SK-N-SH (cell line): Measurements from ENCODE around the gene CDH19. TPM values are rescaled to one million over a fixed set of nuclear protein-coding genes. Genes with fewer than 3 reads are reported as not detected.

Source experiments
- CTCF ChIA-PET: fragments of 300-600, 350-600 bp; formaldehyde crosslinking; extraction: SDS; loops from one replicate; lab custom pipeline; 2021; lab: Yijun Ruan, JAX
- POLR2A ChIA-PET: fragments of 350-600 bp; sonication (Branson Sonifier 250); formaldehyde crosslinking; extraction: SDS; loops from one replicate; lab custom pipeline; 2020; ENCODE audit warnings: antibody characterized with exemption, inconsistent platforms; lab: Yijun Ruan, JAX
- DNase-seq: peaks from one replicate; pipeline ENCODE4 v3.0.0; 2012
- H2AFZ ChIP-seq: fragments of 200-600 bp; sonication (generic); 2 replicates; pipeline ENCODE4 v1.8.1; 2016; ENCODE audit warnings: antibody characterized with exemption, mild to moderate bottlenecking, low read depth
- H3F3A ChIP-seq: fragments of 200-600 bp; sonication (generic); replicated peaks from 2 replicates; pipeline ENCODE3; 2016; ENCODE audit warnings: antibody characterized with exemption, mild to moderate bottlenecking; ENCODE audit not compliant: insufficient read depth
- H3K27ac ChIP-seq, 2 experiments: fragments of 200-500 bp in 1 of 2; fragments of 200-600 bp in 1 of 2; sonication (Bioruptor generic) in 1 of 2; sonication (generic), shearing (Covaris generic) in 1 of 2; 2 replicates each; pipeline versions ENCODE4 v1.5.1 to v1.6.1; 2014 to 2016; ENCODE audit warnings: low read depth in 2 of 2, inconsistent platforms in 1 of 2, low read length in 1 of 2, mild to moderate bottlenecking in 1 of 2, mixed read lengths in 1 of 2
- H3K27me3 ChIP-seq: fragments of 200-600 bp; sonication (generic), shearing (Covaris generic); 2 replicates; pipeline ENCODE4 v1.6.1; 2016; ENCODE audit warnings: mixed run types; ENCODE audit not compliant: insufficient read depth
- H3K36me3 ChIP-seq, 2 experiments: fragments of 200-500 bp in 1 of 2; fragments of 200-600 bp in 1 of 2; sonication (Bioruptor generic) in 1 of 2; sonication (generic) in 1 of 2; replicated peaks in 1 of 2; 2 replicates each; pipeline versions ENCODE3 to v1.5.1; 2014 to 2016; ENCODE audit warnings: low read length in 1 of 2, mild to moderate bottlenecking in 1 of 2; ENCODE audit not compliant: insufficient read depth in 2 of 2, control insufficient read depth in 1 of 2
- H3K4me1 ChIP-seq, 2 experiments: fragments of 200-500 bp in 1 of 2; fragments of 200-600 bp in 1 of 2; sonication (Bioruptor generic) in 1 of 2; sonication (generic), shearing (Covaris generic) in 1 of 2; 2 replicates each; pipeline versions ENCODE4 v1.5.1 to v1.6.1; 2014 to 2016; ENCODE audit warnings: low read depth in 1 of 2, low read length in 1 of 2, mixed run types in 1 of 2; ENCODE audit not compliant: insufficient read depth in 2 of 2, control insufficient read depth in 1 of 2
- H3K4me2 ChIP-seq: fragments of 200-600 bp; sonication (generic), shearing (Covaris generic); 2 replicates; pipeline ENCODE4 v1.6.1; 2017; ENCODE audit warnings: mixed run types
- H3K4me3 ChIP-seq, 2 experiments: fragments of 200-500 bp in 1 of 2; fragments of 200-600 bp in 1 of 2; sonication (Bioruptor generic) in 1 of 2; sonication (generic), shearing (Covaris generic) in 1 of 2; 2 replicates each; pipeline versions ENCODE4 v1.5.1 to v1.8.1; 2014 to 2016; ENCODE audit warnings: low read depth in 2 of 2, inconsistent platforms in 1 of 2, low read length in 1 of 2, mild to moderate bottlenecking in 1 of 2, mixed read lengths in 1 of 2, moderate library complexity in 1 of 2
- H3K79me2 ChIP-seq: fragments of 200-600 bp; sonication (generic); 2 replicates; pipeline ENCODE4 v1.8.1; 2017; ENCODE audit warnings: mild to moderate bottlenecking; ENCODE audit not compliant: insufficient read depth
- H3K9ac ChIP-seq: fragments of 200-600 bp; sonication (generic); 2 replicates; pipeline ENCODE4 v1.6.1; 2017; ENCODE audit warnings: mixed run types
- H3K9me2 ChIP-seq: fragments of 200-600 bp; sonication (generic); 2 replicates; pipeline ENCODE4 v1.6.1; 2017; ENCODE audit warnings: mixed run types
- H3K9me3 ChIP-seq: fragments of 200-600 bp; sonication (generic); 2 replicates; pipeline ENCODE4 v1.6.1; 2017; ENCODE audit warnings: mixed run types, mild to moderate bottlenecking, moderate library complexity
- H4K20me1 ChIP-seq: fragments of 200-600 bp; sonication (generic); 2 replicates; pipeline ENCODE4 v1.6.1; 2017; ENCODE audit warnings: mild to moderate bottlenecking, mixed run types; ENCODE audit not compliant: insufficient read depth
- EP300 ChIP-seq, 2 experiments: IDR thresholded peaks; 2 replicates each; pipeline versions ENCODE4 v1.4.0 to v1.6.1; 2012; ENCODE audit warnings: borderline replicate concordance in 1 of 2, low read depth in 1 of 2, low read length in 1 of 2
- FOSL2 ChIP-seq: IDR thresholded peaks from 2 replicates; pipeline ENCODE4 v1.4.0; 2012; ENCODE audit warnings: low read depth, mild to moderate bottlenecking, moderate library complexity, borderline replicate concordance
- GABPA ChIP-seq: IDR thresholded peaks from 2 replicates; pipeline ENCODE4 v1.4.0; 2012; ENCODE audit warnings: low read depth, mild to moderate bottlenecking
- JUND ChIP-seq: IDR thresholded peaks from 2 replicates; pipeline ENCODE4 v1.4.0; 2012
- MEF2A ChIP-seq: IDR thresholded peaks from 2 replicates; pipeline ENCODE4 v1.4.0; 2012; ENCODE audit warnings: low read depth, borderline replicate concordance
- RCOR1 ChIP-seq: fragments of 150-350 bp; IDR thresholded peaks from 2 replicates; pipeline ENCODE4 v1.6.1; 2017; ENCODE audit warnings: antibody characterized with exemption, low read length
- REST ChIP-seq: IDR thresholded peaks from 2 replicates; pipeline ENCODE4 v1.6.1; 2012; ENCODE audit warnings: mild to moderate bottlenecking, low read depth, low read length, moderate library complexity
- TAF1 ChIP-seq: IDR thresholded peaks from 2 replicates; pipeline ENCODE4 v1.6.1; 2012; ENCODE audit warnings: low read depth, mild to moderate bottlenecking, low read length, moderate library complexity, borderline replicate concordance
- TEAD4 ChIP-seq: IDR thresholded peaks from 2 replicates; pipeline ENCODE4 v1.4.0; 2012; ENCODE audit warnings: mild to moderate bottlenecking, borderline replicate concordance; ENCODE audit not compliant: insufficient read depth
- USF2 ChIP-seq: fragments of 150-350 bp; IDR thresholded peaks from 2 replicates; pipeline ENCODE4 v1.6.1; 2017; ENCODE audit warnings: antibody characterized with exemption, low read length, low read depth, borderline replicate concordance
- YY1 ChIP-seq: IDR thresholded peaks from 2 replicates; pipeline ENCODE4 v1.4.0; 2012; ENCODE audit warnings: low read depth, mild to moderate bottlenecking
- ZBTB33 ChIP-seq: IDR thresholded peaks from 2 replicates; pipeline ENCODE4 v1.4.0; 2012; ENCODE audit warnings: low read depth, borderline replicate concordance
- WGBS: methylation state at CpG from one replicate; pipeline ENCODE4 v1.1.6; 2017; ENCODE audit warnings: low lambda C conversion rate; 5-methylcytosine and 5-hydroxymethylcytosine counted together
- polyA plus RNA-seq, 3 experiments: library from polyadenylated mRNA; depleted of rRNA; stranded (reverse); fragments of >200 nt; gene quantifications; 2 replicates each; pipeline ENCODE4 v1.2.3, GENCODE V29; 2012

The CDH19 gene
- polyA plus RNA-seq, 1 of the 3 experiments (the other 2 are of a cell fraction), result not detected

GRCh38 chr18:66555585-66555984 lies 48.3 kb downstream of the CDH19 start:
- ChIA-PET POLR2A (no interaction called here), CTCF (no interaction called here)
- Histone ChIP-seq H3K4me3 (no peak overlapping the region), H3K9ac (no peak overlapping the region), H3K27me3 (no peaks in the 10 kb centered on the region), H4K20me1 (no peaks in the 10 kb centered on the region), H3K79me2 (no peaks in the 10 kb centered on the region), H3K9me2 (no peaks in the 10 kb centered on the region), H3F3A (no peaks in the 10 kb centered on the region), H3K4me1 (no peaks in the 10 kb centered on the region; a peak in 1 of 4 replicates), H3K36me3 (no peaks in the 10 kb centered on the region), H3K4me2 (no peak overlapping the region), H3K27ac (no peak overlapping the region), H3K9me3 (no peaks in the 10 kb centered on the region), H2AFZ (no peak overlapping the region)
- TF ChIP-seq FOSL2 (no peak), ZBTB33 (no peak), TAF1 (no peak), TEAD4 (no peak), EP300 (IDR thresholded peaks at IDR 0.05; ENCODE audit: borderline replicate concordance in 1 of 2, low read depth in 1 of 2, low read length in 1 of 2) (no peak), USF2 (no peak), YY1 (no peak), GABPA (no peak), RCOR1 (no peak), JUND (no peak), MEF2A (no peak), REST (no peak)
- 73% methylated on average over 2 of the region's 2 CpGs for WGBS
- DNase-seq, result no peak
